A549 (cell line): ENCODE data around the gene GCK.

Source experiments
- CBX2 ChIP-seq: fragments of 200-600 bp; sonication (generic); IDR thresholded peaks from 2 replicates; pipeline ENCODE4 v1.6.1; 2016; ENCODE audit warnings: low read depth, mild to moderate bottlenecking, borderline replicate concordance
- CEBPB ChIP-seq, 2 experiments: fragments of >200 bp in 1 of 2; sonication (Bioruptor Twin) in 1 of 2; formaldehyde crosslinking in 1 of 2; IDR thresholded peaks; 2 replicates each; pipeline ENCODE4 v1.6.1; 2012 to 2016
- EHMT2 ChIP-seq: fragments of 200-600 bp; sonication (generic); IDR thresholded peaks from 2 replicates; pipeline ENCODE4 v1.6.1; 2016; ENCODE audit warnings: antibody characterized with exemption, low read depth, mild to moderate bottlenecking, moderate library complexity
- JUNB ChIP-seq: fragments of >200 bp; sonication (Bioruptor Twin); formaldehyde crosslinking; IDR thresholded peaks from 2 replicates; pipeline ENCODE4 v1.6.1; 2016
- KDM5A ChIP-seq: fragments of 200-600 bp; sonication (generic); IDR thresholded peaks from 2 replicates; pipeline ENCODE4 v1.6.1; 2016; ENCODE audit warnings: antibody characterized with exemption, mild to moderate bottlenecking
- SMC3 ChIP-seq: fragments of >200 bp; sonication (Bioruptor Twin); formaldehyde crosslinking; IDR thresholded peaks from 3 replicates; pipeline ENCODE4 v1.6.1; 2018; ENCODE audit warnings: inconsistent platforms
- ZFP36 ChIP-seq: fragments of 450-650 bp; IDR thresholded peaks from 2 replicates; pipeline ENCODE4 v1.6.1; 2014; ENCODE audit warnings: borderline replicate concordance; ENCODE audit not compliant: partially characterized antibody
- TF ChIP-seq, protein P1 (sequence below): fragments of >200 bp; sonication (Bioruptor Twin); formaldehyde crosslinking; IDR thresholded peaks from 3 replicates; pipeline ENCODE4 v1.5.1; 2016
- TF ChIP-seq, protein P2 (sequence below): fragments of 200-600 bp; sonication (generic); IDR thresholded peaks from 2 replicates; pipeline ENCODE4 v1.6.1; 2016; ENCODE audit warnings: antibody characterized with exemption, mild to moderate bottlenecking, moderate library complexity
- TF ChIP-seq, protein P3 (sequence below): fragments of 450-650 bp; IDR thresholded peaks from 2 replicates; pipeline ENCODE4 v1.6.1; 2014; ENCODE audit warnings: antibody characterized with exemption

DNA sequence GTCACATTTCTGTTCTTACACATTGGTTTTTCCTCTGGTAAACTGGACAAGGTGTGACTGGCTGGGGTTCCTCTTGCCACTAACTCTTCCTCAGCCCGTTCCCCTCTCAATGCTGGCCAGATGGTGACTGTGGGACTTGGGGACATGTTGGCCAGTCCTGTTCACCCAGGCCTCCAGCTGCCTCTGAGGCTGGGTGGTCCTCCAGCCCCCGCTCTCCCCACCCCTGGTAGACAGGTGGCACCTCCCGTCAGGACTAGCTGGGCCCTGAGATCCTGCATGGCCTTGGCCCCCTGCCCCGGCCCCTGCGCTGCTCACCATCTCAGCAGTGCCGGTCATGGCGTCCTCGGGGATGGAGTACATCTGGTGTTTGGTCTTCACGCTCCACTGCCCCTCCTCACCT, 37.3 kb downstream of the GCK start:
- TF ChIP-seq, protein P1, sequence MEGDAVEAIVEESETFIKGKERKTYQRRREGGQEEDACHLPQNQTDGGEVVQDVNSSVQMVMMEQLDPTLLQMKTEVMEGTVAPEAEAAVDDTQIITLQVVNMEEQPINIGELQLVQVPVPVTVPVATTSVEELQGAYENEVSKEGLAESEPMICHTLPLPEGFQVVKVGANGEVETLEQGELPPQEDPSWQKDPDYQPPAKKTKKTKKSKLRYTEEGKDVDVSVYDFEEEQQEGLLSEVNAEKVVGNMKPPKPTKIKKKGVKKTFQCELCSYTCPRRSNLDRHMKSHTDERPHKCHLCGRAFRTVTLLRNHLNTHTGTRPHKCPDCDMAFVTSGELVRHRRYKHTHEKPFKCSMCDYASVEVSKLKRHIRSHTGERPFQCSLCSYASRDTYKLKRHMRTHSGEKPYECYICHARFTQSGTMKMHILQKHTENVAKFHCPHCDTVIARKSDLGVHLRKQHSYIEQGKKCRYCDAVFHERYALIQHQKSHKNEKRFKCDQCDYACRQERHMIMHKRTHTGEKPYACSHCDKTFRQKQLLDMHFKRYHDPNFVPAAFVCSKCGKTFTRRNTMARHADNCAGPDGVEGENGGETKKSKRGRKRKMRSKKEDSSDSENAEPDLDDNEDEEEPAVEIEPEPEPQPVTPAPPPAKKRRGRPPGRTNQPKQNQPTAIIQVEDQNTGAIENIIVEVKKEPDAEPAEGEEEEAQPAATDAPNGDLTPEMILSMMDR, result no peak
- TF ChIP-seq, protein P2, sequence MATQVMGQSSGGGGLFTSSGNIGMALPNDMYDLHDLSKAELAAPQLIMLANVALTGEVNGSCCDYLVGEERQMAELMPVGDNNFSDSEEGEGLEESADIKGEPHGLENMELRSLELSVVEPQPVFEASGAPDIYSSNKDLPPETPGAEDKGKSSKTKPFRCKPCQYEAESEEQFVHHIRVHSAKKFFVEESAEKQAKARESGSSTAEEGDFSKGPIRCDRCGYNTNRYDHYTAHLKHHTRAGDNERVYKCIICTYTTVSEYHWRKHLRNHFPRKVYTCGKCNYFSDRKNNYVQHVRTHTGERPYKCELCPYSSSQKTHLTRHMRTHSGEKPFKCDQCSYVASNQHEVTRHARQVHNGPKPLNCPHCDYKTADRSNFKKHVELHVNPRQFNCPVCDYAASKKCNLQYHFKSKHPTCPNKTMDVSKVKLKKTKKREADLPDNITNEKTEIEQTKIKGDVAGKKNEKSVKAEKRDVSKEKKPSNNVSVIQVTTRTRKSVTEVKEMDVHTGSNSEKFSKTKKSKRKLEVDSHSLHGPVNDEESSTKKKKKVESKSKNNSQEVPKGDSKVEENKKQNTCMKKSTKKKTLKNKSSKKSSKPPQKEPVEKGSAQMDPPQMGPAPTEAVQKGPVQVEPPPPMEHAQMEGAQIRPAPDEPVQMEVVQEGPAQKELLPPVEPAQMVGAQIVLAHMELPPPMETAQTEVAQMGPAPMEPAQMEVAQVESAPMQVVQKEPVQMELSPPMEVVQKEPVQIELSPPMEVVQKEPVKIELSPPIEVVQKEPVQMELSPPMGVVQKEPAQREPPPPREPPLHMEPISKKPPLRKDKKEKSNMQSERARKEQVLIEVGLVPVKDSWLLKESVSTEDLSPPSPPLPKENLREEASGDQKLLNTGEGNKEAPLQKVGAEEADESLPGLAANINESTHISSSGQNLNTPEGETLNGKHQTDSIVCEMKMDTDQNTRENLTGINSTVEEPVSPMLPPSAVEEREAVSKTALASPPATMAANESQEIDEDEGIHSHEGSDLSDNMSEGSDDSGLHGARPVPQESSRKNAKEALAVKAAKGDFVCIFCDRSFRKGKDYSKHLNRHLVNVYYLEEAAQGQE, result no peak
- TF ChIP-seq CEBPB (IDR thresholded peaks at IDR 0.05) (no peak), KDM5A (no peak), SMC3 (no peak), CBX2 (no peak), EHMT2 (no peak), ZFP36 (no peak), JUNB (no peak)
- TF ChIP-seq, protein P3, sequence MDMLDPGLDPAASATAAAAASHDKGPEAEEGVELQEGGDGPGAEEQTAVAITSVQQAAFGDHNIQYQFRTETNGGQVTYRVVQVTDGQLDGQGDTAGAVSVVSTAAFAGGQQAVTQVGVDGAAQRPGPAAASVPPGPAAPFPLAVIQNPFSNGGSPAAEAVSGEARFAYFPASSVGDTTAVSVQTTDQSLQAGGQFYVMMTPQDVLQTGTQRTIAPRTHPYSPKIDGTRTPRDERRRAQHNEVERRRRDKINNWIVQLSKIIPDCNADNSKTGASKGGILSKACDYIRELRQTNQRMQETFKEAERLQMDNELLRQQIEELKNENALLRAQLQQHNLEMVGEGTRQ, result no peak
